GM15510 (cell line): ENCODE measurements around the gene SH3D19.

Experiments
- POLR2A ChIP-seq: IDR thresholded peaks from 3 replicates; pipeline ENCODE4 v1.6.1; 2011; ENCODE audit warnings: borderline replicate concordance; ENCODE audit not compliant: insufficient read length; ENCODE audit errors: extremely low read depth

The SH3D19 gene

GRCh38 chr4:151325111-151325948 lies at the start of gene SH3D19:
SH3D19 (minus strand) TSS chr4:151325605; CDS start chr4:151325352, 253 bp downstream.
- no peak for TF ChIP-seq POLR2A

GRCh38 chr4:151362404-151363164 lies 37.2 kb upstream of the SH3D19 start:
- no peak for TF ChIP-seq POLR2A

DNA sequence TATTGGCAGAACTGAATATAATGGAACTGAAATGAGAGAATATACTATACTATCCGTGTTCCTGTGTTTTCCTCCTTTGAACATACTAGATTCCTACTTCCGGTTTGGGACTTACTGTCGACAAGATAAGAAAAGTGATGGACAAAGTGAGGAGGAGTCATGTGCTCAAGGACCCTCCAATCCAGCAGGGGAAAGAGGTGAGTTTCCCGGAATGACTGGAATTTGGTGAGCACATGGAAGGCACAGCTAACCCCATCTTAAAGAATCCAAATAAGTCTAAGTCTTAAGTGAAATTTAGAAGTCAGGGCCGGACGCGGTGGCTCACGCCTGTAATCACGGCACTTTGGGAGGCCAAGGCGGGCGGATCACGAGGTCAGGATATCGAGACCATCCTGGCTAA lies 36.6 kb upstream of the SH3D19 start:
- TF ChIP-seq POLR2A: no peak

GRCh38 chr4:151361126-151361525 lies 35.7 kb upstream of the SH3D19 start:
- TF ChIP-seq POLR2A: no peak

GRCh38 chr4:151359576-151359975 lies 34.2 kb upstream of the SH3D19 start:
- no peak for TF ChIP-seq POLR2A

DNA sequence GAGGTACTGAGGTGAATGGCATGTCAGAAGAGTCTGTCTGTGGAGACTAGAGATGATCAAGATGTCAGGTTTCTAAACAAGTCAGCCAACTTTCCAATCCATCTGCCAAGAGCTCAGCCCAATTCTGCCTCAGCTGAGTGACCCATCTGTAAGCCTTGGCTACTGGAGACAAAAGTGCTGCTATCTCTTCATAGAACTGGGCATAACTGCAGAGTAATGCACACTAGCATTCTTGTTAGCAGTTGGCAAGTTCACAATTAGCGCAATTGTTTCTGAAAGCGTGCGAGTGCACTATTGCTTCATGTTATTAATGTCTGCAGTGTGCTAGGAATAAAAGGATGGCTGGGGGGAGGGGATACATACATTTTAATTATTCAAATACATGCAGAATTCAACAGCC lies 32.9 kb upstream of the SH3D19 start:
- no peak for TF ChIP-seq POLR2A

- no peak for TF ChIP-seq POLR2A
Observed at GRCh38 chr4:151356510-151356909, 31.1 kb upstream of the SH3D19 start.

- TF ChIP-seq POLR2A: no peak
Observed at GRCh38 chr4:151355155-151355554, 29.8 kb upstream of the SH3D19 start.

GRCh38 chr4:151347490-151348235 lies 22.3 kb upstream of the SH3D19 start:
- TF ChIP-seq POLR2A: no peak

GRCh38 chr4:151344948-151345347 lies 19.5 kb upstream of the SH3D19 start:
- TF ChIP-seq POLR2A: no peak

- no peak for TF ChIP-seq POLR2A
Observed at GRCh38 chr4:151340751-151341385, 15.5 kb upstream of the SH3D19 start.

- no peak for TF ChIP-seq POLR2A
Observed at GRCh38 chr4:151339467-151339866, 14.1 kb upstream of the SH3D19 start.

GRCh38 chr4:151331276-151332042 lies 6.1 kb upstream of the SH3D19 start:
- no peak for TF ChIP-seq POLR2A
